Body of pancreas (tissue), 4 donors: ENCODE data around the gene CTNNBIP1. TPM values are rescaled to one million over a fixed set of nuclear protein-coding genes. Genes with fewer than 3 reads are reported as not detected.

Source experiments
- ATAC-seq: fragments of 150-250 bp; one replicate; pipeline ENCODE4 v1.9.1; 2016
- DNase-seq, 4 donors: peaks; one replicate each; pipeline ENCODE4 v3.0.0-alpha.2; 2019
- H3K27ac ChIP-seq, 4 donors: fragments of 200-600 bp; sonication (generic); 1 replicate in 3 of 4; 2 replicates in 1 of 4; pipeline versions ENCODE4 v1.5.1 to v1.6.1; 2016 to 2019; ENCODE audit warnings: mild to moderate bottlenecking in 1 of 4, mixed read lengths in 1 of 4, moderate library complexity in 1 of 4
- H3K27me3 ChIP-seq, 2 donors: fragments of 200-600 bp; sonication (generic); one replicate each; pipeline ENCODE4 v1.6.0; 2016; ENCODE audit warnings: mild to moderate bottlenecking in 1 of 2
- H3K36me3 ChIP-seq, 2 donors: fragments of 200-600 bp; sonication (generic); replicated peaks in 1 of 2; 2 replicates each; pipeline ENCODE4 v1.5.1; 2016; ENCODE audit warnings: low read depth in 2 of 2; ENCODE audit not compliant: insufficient read depth in 1 of 2
- H3K4me1 ChIP-seq: fragments of 200-600 bp; sonication (generic); one replicate; pipeline ENCODE4 v1.6.0; 2016
- H3K4me3 ChIP-seq, 2 donors: fragments of 200-600 bp; sonication (generic); 1 replicate in 1 of 2; 2 replicates in 1 of 2; pipeline ENCODE4 v1.5.1; 2016 to 2019
- H3K9me3 ChIP-seq, 3 donors: fragments of 200-600 bp; sonication (generic); 1 replicate in 2 of 3; 2 replicates in 1 of 3; pipeline ENCODE4 v1.5.1; 2016
- CTCF ChIP-seq, 7 experiments: fragments of 450-650 bp in 4 of 7; fragments of 200-600 bp in 3 of 7; sonication (generic) in 3 of 7; IDR thresholded peaks; one replicate each; pipeline ENCODE4 v1.5.1; 2016 to 2019; ENCODE audit warnings: antibody characterized with exemption in 7 of 7
- POLR2A ChIP-seq, 3 donors: fragments of 450-650 bp; IDR thresholded peaks; one replicate each; pipeline ENCODE4 v1.6.1; 2016; ENCODE audit warnings: antibody characterized with exemption in 3 of 3, mild to moderate bottlenecking in 2 of 3
- WGBS, 2 donors: methylation state at CpG; one replicate each; pipeline ENCODE4 v1.1.5; 2017; 5-methylcytosine and 5-hydroxymethylcytosine counted together
- intact Hi-C: fragments of 100-400 bp; cut with DNase I; formaldehyde crosslinking; loops from one replicate; pipeline ENCODE4 v1.15.1; 2023
- total RNA-seq, 2 donors: library from RNA; depleted of rRNA; stranded (reverse); fragments of >200 nt; gene quantifications; one replicate each; pipeline ENCODE4 v1.1.0, GENCODE V29; 2016

The CTNNBIP1 gene
- total RNA-seq, 2 donors from 2014 or later = 20.1 to 24.6 TPM

DNA sequence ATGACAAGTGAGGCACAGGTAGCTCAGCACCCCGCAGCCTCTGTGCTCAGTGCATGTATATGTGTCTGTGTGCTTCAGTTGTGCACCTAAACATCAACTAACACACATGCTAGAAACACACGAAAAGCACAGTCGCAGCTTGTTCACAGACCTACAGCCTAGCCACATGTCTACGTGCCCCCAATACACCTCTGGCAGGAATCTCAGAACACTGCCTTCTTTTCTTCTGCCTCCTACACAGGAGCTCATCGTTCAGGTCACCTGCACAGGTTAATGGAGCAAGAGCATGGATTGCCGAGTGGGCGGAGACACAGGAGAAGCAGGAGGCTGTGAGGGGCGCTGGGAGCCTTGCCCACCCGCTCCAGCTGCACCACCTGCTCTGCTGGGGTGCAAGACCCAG is 31.7 kb downstream of the CTNNBIP1 start:
- Histone ChIP-seq H3K4me3 (no peak overlapping the region), H3K27ac (no peak overlapping the region), H3K27me3 (no peaks in the 10 kb centered on the region), H3K36me3 (no peaks in the 10 kb centered on the region), H3K9me3 (no peaks in the 10 kb centered on the region), H3K4me1 (peaks cover 8% of the 10 kb centered on the region)
- intact Hi-C loops = loop anchor here (10.0 kb wide), 2 partner anchors 146 to 546 kb away; no protein-coding TSS in a partner anchor
- DNase-seq (no peak), ATAC-seq (no peak)
- 78 to 79% methylated on average over 6 to 8 of the region's 9 CpGs for WGBS, 2 donors
- no peak for TF ChIP-seq POLR2A (IDR thresholded peaks at IDR 0.05)
- TF ChIP-seq CTCF (IDR thresholded peaks at IDR 0.05) = no peak

- DNase-seq (no peak), ATAC-seq (no peak)
- intact Hi-C loops = loop anchor here (10.0 kb wide), 2 partner anchors 147 to 547 kb away; no protein-coding TSS in a partner anchor
- WGBS, 2 donors = 69 to 80% methylated on average over 1 to 10 of the region's 10 CpGs
- Histone ChIP-seq H3K4me3 (no peak overlapping the region), H3K4me1 (peaks cover 8% of the 10 kb centered on the region), H3K9me3 (no peaks in the 10 kb centered on the region), H3K27ac (no peak overlapping the region), H3K36me3 (no peaks in the 10 kb centered on the region), H3K27me3 (no peaks in the 10 kb centered on the region)
- TF ChIP-seq CTCF (IDR thresholded peaks at IDR 0.05) (no peak), POLR2A (IDR thresholded peaks at IDR 0.05) (no peak)
These were observed 32.1 kb downstream of the CTNNBIP1 start for GRCh38 chr1:9877962-9878361.

DNA sequence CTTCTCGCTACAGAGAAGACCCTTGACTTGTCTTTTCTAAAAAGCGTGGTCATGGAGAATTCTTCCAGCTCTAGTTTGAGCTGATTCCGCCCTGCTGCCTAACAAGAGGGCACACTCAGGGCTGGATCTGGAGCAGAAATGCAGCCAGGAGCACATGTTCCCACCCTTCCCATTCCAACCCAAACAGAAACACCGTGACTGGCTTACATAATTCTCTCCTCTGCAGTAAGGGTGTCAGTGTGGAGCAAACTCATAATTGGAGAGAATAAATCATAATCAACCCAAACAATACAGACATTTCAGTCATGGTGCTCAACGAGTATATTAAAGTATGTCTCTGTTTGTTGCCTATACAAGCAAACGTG is 34.5 kb downstream of the CTNNBIP1 start:
- no peak overlapping the region for H3K27ac ChIP-seq
- no peaks in the 10 kb centered on the region for H3K27me3 ChIP-seq
- peaks cover 8% of the 10 kb centered on the region for H3K4me1 ChIP-seq
- intact Hi-C loops = loop anchor here (10.0 kb wide), 2 partner anchors 149 to 549 kb away; no protein-coding TSS in a partner anchor
- no peak overlapping the region for H3K4me3 ChIP-seq
- no peaks in the 10 kb centered on the region for H3K9me3 ChIP-seq
- H3K36me3 ChIP-seq = no peaks in the 10 kb centered on the region
- DNase-seq (no peak), ATAC-seq (no peak)
- no peak for TF ChIP-seq CTCF (IDR thresholded peaks at IDR 0.05)
- TF ChIP-seq POLR2A (IDR thresholded peaks at IDR 0.05) = no peak
- 53 to 59% methylated on average over 6 of the region's 6 CpGs for WGBS, 2 donors

- H3K9me3 ChIP-seq = no peaks in the 10 kb centered on the region
- no peak overlapping the region for H3K4me3 ChIP-seq
- no peak overlapping the region for H3K27ac ChIP-seq
- no peaks in the 10 kb centered on the region for H3K27me3 ChIP-seq
- DNase-seq (peak; percentile 69 to 77 (median 73)), ATAC-seq (peak; percentile 85)
- intact Hi-C loops = loop anchor here (10.0 kb wide), 2 partner anchors 150 to 550 kb away; no protein-coding TSS in a partner anchor
- no peak for TF ChIP-seq POLR2A (IDR thresholded peaks at IDR 0.05)
- TF ChIP-seq CTCF (IDR thresholded peaks at IDR 0.05) = peak; percentile 85 to 95 (median 92)
- 22% methylated on average over 24 to 25 of the region's 25 CpGs for WGBS, 2 donors
- H3K36me3 ChIP-seq = no peaks in the 10 kb centered on the region
- peaks cover 8% of the 10 kb centered on the region for H3K4me1 ChIP-seq
These were observed 35.0 kb downstream of the CTNNBIP1 start for GRCh38 chr1:9874959-9875635.

DNA sequence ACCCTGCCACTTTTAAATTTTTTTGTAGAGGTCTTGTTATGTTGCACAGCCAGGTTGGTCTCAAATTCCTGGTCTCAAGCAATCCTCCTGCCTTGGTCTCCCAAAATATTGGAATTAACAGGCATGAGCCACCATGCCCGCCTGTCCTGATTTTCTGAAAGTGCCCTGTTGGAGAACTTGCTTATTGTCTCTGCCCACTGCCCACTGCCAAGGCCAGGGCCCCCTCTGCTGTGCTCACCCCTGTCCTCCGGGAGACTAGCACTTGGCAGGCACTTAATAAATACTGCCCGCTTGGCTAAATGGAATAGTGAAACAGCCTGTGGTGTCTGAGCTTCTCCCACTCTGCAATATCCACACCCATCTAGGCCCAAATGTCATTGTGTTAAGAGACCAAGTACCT is 35.7 kb downstream of the CTNNBIP1 start:
- H3K9me3 ChIP-seq = no peaks in the 10 kb centered on the region
- no peaks in the 10 kb centered on the region for H3K36me3 ChIP-seq
- intact Hi-C loops = loop anchor here (10.0 kb wide), 2 partner anchors 150 to 550 kb away; no protein-coding TSS in a partner anchor
- 44 to 59% methylated on average over 3 of the region's 3 CpGs for WGBS, 2 donors
- peaks cover 8% of the 10 kb centered on the region for H3K4me1 ChIP-seq
- H3K27ac ChIP-seq = no peak overlapping the region
- H3K4me3 ChIP-seq = no peak overlapping the region
- no peak for DNase-seq
- no peak for ATAC-seq
- no peaks in the 10 kb centered on the region for H3K27me3 ChIP-seq
- TF ChIP-seq POLR2A (IDR thresholded peaks at IDR 0.05) (no peak), CTCF (IDR thresholded peaks at IDR 0.05) (no peak)
